NCI-H345 (cell line): ENCODE measurements around the gene GRID1.

Experiments used
- DNase-seq: peaks from one replicate; lab custom pipeline; 2025; lab: John Stamatoyannopoulos, UW

Gene GRID1

DNA sequence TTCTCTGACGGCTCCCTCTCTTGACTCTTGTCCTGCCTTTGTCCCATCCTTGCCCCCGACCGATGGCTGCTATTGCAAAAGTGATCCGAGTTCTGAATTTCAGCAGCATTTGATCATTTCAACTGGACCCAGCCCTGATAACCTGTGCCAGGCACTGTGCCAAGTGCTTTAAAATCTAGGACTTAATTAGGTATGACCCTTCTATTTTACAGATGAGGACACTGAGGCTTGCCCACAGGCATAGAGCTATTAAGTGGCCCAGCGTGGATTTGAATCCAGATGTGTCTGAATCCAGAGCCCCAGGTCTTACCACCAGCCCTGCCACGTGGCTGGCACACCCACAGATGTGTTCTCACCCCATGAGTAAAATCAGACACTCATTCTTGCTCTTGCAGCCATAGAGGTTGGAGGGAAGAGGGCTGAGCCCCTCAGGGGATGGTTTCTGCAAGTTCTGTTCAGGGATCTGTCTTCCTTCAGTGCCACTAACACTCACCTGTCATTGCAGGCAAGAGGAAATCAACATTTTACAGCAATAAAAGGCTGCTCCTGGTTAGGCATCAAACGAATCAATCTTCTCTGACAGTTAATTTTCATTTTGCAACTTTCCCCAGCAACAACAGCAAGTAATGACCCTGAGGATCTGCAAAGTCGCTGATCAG, 101.2 kb downstream of the GRID1 start:
- DNase-seq, result no peak

DNA sequence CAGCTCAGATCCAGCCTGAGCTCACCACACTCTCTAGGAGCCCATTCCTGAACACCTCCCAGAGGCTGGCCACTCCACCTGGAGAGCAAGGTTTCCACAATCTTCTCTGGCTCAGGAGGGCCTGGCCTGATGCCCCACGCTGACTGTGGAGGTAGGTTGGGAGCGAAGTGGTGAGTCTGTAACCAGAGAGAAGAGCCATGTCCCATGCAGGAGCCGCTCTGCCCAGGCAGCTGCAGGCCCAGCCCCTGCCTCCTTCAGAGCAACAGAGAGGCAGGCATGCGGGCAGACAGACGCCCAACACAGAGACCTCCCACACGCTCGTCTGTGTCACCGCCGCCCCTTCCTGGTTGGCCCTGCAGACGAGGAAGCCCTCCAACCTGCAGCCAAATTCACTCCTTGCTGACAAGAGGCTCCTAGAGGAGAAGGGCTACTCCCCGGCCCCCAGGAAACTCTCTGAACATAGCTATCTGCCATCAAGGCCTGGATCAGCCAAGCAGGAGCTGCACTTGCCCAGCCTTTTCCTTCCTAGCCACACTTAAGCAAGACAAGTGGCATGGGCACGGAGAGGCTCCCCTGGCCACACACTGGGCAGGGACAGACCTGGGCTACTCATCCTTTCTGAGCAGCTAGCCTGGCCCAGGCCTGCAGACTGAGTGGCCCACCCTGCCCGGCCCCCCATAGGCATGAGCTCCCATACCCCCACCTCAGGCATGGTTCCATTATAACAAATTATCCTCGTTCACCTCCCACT, 101.9 kb downstream of the GRID1 start:
- DNase-seq, result no peak

DNA sequence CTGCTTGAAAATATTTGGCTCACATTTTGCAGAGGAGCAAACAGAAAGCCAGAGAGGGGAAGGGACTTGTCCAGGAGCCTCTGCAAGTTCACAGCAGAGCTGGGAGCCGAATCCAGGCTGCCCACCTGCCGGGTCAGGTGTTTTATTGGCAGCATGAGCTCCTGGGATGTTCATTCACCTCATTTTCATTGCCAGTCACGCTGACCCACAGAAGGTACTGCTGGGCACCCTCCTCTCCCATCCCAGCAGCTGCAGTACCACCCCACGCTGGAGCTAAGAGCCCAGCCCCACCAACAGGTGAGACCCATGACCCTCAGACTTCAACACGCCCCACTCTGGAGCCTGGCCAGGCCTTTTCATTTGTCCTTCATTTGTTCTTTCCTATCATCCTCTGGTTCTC, 102.7 kb downstream of the GRID1 start:
- DNase-seq, result no peak

DNA sequence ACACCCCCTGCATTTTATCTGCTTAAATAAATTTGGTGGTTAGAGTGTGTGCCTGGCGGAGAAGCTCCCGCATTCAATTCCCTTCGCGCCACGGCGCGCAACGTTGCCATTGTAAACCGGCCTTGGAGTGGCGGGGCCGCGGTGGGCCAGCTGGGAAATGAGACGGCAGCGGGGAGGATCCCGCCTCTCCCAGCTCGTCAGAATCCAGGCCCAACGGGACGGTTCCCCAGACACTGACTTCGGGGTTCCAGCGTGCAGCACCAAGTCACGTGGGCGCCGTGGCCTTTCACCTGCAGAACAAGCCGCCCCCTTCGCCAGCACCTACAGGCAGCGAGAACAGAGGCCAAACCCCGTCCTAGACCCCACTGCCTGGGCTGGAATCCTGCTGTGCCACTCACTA, 103.4 kb downstream of the GRID1 start:
- no peak for DNase-seq

DNA sequence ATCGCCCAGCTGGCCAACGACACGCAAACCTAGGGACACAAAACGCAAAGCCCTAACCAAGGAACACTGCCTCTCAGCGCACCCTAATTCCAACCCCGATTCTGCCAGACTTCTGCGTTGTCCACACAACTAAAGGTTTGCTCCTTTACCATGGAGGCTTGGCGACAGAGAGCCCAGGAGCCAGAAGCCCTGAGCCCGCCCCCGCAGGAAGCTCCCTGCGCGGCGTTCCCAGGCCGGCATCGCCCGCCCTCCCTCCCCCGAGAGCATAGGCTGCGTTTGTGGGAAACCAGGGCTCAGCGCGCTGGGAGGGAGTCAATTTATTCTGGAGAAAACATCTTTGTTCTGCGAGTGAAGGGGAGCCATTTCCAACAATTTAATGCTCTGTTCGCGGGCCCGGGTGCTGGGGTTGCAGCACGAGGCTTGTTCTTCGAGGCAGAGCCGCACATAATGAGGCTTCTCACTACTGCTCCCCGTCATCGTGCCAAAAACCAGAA, 103.9 kb downstream of the GRID1 start:
- no peak for DNase-seq

DNA sequence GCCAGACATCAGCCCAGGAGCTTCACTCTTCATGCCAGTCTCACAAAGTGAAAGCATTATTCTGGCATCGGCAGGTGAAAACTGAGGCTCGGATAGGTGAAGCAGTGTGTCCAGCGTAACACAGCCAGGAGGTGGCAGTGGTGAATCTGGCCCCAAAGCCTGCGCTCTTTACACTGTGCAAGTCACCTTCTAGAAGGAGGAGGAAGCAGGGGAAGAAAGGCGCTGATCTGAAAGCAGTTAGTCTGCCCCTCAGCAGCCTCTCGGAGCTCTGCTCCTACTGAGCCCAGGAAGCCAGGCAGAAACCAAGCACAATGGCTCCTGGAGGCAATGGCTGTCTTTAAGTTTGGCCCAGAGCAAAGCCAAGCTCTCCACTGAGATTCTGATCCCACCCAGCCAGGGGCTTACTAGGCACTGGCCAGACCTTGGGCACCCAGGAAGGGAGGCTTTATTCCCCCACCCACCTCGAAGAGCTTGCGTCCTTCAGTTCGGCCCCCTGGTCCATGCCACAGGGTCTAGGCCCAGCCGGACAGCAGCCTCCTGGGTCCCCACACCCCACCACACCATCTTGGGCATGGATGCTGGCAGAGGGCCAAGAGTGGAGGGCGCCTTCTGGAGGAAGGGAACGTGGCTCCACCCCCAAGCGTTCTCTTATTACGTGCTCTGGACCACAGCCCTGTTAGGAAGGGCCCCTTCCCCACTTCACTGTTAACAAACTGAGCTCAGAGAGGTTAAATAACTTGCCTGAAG, 104.5 kb downstream of the GRID1 start:
- DNase-seq, result peak; percentile 31

DNA sequence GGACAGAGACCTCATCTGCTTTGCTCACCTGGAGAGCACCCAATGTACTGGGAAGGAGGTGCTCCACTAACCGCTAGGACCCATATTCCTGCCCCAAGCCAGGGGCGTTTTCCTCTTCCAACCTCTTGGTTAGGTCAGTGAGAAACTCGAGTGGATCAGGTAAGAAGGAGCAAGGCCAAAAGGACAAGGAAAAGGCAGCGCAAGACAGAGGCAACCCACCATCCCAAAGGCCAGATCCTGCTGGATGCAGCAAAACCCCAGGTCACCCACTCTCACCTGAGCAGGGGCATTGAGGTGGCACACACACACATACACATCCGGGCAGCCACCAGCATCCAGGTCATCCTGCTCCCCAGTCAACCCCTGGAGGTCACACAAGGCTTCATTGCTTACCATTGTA, 105.1 kb downstream of the GRID1 start:
- no peak for DNase-seq

DNA sequence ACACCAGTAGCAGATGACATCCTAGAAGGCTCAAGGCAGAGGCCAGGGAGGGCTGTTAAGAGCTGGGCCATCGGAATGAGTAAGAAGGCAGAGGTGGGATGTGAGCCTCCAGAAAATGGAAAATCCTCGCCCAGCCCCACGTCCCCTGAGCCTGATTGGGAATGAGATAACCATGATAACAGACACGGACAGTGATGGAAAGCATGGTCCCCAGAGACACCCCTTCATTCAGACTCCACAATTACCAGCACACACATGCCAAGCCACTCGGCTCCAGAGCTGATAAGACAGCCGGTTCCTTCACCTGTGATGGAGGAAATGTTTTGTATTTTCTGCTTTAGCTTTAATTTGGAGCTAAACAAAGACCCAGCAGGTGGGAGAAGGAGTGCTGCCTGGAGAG, 106.0 kb downstream of the GRID1 start:
- DNase-seq, result peak; percentile 56

DNA sequence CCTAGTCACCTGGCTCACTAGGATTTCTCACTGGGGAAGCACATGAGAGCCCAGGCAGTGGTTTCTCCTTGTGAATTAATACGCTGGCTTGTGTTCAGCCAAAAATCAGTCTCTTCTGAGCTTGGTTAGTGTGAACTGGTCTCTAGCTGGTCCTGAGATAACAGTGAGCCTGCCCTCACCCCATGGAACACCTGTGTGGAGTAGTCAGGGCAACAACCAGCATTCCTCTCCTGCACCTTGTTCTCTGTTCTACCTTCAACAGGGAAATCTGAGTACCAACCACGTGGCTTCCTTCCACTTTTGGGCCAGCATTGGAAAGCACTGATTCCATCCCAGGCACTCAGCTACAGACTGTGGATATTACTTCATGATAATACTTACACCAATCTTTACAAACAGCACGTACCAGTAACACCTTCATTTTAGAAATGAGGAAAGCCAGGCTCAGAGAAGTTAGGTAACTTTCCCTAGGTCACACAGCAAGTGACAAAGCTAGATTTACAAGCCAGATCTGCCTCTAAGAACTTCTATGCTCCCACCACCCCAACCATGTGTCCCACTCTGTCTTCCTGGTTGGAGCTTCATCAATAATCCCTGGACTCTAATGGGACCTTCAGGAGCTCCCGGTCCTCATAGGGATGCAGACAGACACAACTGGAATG, 106.6 kb downstream of the GRID1 start:
- DNase-seq, result no peak

DNA sequence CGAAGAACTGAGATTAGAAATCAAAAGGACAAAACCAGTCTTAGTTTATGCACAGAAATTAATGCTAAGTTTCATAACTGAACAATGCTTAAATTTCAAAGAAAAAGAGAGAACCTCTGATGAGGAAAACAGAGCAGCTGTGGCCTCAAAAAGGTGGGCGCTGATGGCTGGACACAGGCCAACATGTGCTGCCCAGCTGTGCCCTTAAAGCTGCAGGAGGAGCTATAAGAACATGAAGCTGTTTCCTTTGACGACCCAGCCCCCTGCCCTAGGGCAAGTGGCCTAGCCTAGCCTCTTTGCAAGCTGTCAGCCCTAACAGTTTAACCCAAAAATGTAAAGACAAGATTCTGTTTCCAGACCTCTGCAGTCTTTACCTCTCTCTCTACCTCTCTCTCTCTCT, 107.7 kb downstream of the GRID1 start:
- DNase-seq, result no peak

DNA sequence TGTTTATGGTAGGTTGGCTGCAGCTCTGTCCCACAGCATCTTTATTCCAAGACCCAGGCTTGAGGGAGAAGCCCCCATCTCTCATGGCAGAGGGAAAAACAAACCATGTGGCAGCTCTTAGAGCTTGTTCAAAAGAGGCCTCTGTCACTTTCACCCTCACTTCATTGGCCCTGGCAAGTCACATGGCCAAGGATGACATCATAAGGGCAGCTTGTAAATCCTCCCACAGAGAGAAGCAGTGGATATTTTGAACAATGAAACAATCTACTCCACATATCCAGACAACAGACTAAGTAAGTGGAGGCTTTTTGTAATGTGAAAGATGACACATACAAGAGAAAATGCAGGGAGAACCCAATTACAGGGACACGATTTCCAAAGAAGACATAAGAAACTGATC, 108.1 kb downstream of the GRID1 start:
- no peak for DNase-seq

DNA sequence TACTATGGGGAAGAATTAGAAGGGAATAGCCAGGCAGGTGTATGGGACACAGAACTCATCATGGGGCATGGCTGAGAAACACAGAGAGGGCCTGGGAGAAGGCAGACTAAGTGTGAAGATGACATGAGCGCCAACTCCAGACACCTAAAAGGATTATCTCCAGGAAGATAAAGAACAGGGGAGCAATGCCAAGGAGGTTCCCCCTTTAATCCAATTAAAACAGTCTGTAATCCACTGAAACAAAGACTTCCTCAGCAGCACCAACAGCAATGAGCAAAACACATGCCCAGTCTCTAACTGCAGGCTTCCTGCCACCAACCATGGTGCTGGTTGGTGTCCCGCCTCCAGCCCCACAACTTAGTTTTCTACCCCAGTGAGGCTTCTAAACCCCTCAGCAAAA, 108.9 kb downstream of the GRID1 start:
- DNase-seq, result no peak

DNA sequence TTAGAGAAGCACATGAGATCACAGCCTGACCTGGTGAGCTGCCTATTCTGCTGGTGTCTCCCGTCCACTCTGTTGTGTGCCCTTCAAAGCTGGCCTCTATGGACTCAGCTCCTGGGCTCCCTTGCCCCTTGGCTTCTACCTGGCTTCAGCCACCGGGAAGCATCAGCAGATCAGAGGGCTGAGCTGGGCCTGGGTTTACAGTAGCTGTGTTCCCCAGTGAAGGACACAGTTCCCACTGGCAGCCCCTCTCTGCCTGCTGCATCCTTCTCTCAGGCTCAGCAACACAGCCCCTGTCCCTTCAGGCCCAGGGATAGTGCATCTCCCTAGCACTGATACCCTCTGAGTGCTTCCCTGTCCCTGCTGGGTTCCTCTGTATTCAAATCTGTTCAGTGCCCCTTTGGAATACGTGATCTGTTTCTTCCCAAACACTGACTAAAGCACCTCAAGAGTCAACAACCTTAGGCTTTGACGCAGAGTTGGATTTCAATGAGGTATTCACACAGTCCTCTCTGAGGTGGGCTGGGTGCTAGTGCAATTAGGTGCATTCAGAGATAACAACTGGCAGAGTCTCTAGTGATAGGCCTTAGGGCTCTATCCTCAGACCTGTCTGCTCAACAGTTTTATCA, 109.8 kb downstream of the GRID1 start:
- peak; percentile 45 for DNase-seq

DNA sequence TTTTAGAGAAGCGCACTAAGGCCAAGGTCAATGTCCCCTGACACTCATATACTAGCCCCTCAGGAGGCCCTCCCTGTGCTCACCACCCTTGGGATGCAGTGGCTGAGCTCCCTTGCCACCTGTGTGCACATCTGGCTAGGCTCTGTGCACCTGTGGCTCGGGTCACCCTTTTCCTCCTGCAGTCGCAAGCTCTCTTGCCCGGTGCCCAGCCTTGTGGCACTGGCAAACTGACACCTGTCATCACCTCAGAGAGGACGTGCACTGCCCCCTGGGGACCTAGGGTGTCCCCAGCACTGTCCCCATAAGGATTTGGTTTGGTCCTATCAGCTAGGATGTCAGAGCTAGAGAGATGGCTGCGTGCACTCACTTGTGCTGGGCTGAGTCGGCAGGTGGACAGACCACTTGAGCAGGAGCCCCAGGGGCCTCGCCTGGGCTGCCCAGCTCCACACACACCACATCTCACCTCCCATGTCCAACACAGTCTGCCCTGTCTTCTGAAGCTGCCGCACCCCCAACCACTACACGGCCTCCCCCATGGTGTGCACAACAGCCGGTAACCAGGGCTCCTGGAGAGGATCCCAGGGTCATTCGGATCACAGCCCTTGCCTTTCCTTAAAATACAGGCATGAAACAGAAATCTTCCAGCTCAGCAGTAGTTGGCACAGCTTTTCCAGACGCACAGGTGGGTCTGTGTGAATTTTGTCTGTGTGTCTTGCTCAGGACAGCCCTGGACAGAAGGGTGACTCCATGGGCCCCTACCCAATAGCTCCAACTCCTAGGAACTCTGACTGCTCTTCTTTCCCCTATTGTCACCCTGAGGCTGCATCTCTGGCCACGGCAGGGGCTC, 111.0 kb downstream of the GRID1 start:
- no peak for DNase-seq

DNA sequence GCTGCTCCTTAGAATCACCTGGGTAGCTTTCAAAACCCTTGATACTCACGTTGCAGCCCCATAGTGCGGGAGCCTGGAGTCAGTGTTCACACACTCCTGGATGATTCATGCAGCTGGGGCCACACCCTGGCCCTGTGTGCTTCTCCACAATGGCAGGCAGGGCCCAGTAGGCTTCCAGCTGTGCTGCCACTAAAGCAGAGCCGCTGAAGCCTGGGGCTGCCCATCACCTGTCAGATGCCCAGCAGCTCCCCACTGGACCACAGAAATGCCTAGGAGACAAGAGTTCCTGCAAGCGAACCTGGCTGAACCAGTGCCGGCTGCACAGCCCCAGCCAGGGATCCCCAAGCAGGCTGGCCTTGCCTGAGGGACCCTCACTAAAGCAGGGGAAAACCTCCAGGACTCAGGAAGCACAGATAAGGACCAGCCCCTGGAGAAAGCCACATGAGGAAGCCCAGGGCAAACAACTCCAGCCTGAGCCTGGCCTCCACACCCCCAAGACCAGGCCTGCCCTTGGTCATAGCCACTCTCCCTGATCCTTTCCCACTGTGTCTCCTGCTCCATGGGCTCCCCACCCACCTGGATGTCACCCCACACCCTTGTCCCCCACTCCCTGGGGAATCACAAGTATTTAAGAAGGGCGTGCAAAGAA, 111.9 kb downstream of the GRID1 start:
- DNase-seq, result peak; percentile 85

DNA sequence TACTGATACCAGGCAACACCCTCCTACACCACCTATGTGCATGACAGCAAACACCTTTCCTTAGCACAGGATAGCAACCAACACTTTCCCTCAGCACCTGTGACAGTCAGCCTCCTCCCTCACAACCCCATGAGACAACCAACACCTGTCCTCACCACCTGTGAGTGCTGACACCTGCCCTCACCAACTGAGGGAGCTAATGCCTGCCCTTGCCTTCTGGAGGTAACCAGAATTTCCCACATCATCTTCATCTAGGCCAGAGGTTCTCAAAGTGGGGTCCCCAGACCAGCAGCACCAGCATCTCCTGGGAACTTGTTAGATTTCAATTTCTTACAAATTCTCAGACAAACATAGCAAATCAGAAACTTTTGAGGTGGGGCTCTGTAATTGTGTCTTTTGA, 112.5 kb downstream of the GRID1 start:
- DNase-seq, result peak; percentile 57

DNA sequence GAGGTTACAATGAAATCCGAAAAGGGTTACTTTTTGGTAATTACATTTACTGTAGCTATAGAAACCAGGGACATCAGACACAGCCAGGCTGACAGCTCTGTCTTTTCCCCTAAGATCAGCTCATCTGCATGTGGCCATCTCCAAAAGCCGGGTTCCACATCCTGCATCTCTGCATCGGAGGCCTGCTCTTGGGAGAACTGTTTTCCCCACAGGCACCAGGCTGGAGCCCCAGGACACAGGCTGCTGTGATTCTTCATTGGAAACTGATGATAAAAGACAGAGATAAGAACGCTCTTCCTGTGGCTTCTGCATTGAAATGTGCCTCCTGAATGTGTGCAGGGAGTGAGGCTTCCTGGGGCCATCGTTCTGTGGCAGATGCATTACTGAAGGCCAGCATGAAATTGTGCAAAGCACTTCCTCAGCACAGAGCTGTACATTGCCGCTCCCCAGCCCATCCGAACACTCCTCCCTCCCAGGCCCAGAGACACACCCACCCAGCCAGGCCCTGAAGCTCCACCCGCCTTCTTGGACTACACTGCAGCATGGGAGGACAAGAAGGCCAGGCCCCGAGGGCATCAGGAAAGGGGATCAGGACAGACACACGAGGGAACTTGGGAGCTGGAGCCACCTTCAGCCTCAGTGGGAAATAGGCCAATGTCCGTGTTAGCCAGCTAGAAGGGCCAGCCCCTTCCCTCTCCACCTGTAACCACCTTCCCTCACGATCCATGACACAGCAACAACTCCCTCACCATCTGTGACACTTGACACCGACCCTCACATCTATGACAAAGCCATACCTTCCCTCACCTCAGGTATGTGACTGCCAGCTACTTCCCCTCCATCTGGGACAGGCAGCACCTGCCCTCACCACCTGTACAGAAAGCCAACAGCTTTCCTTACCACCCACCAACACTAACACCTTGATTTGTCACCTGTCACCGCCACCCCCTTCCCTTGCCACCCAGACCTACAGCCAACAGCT, 113.2 kb downstream of the GRID1 start:
- DNase-seq, result peak; percentile 56

DNA sequence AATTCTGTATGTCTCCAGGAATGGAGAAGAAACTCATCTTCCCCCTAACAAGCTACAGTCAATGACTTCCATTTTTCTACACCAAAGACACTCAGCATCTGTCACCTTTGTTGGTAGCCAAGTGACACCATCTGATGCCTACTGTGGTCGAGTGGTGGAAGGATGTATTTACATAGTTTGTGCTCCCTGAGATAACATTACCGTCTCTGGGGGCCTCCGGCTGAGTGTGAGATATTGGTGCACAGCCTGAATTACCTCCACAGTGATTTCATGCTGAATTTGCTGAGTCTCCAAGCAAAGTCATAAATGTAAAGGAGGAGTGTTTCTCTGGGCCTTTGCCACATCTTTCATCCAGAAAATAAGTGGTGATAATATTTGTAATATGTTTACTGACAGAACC, 114.0 kb downstream of the GRID1 start:
- DNase-seq, result peak; percentile 26

DNA sequence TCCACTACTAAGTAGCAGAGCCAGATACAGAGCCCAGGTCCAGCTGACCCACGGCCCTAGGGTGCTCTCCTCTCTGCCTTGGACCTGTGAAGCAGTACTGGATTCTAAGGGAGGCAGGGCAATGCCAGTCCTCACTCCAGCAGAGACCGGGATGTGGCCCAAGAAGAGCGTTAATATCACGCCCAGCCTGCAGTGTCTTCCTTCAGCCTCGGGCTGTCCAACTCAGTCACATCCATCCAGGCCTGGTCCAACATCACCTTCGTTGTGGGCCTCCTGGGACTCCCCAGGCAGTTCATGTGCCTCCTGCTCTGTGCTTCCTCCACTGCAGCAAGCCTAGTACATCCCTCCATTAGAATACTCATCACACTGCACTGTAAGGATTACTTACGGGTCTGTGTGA, 114.5 kb downstream of the GRID1 start:
- no peak for DNase-seq
